ENCODE measurements around the gene S1PR2.
"Not testable (repeated sequence)": the region's sequence is repeated elsewhere in the genome, so short reads cannot be mapped to it uniquely, and the experiment has no call there.

The S1PR2 gene

DNA sequence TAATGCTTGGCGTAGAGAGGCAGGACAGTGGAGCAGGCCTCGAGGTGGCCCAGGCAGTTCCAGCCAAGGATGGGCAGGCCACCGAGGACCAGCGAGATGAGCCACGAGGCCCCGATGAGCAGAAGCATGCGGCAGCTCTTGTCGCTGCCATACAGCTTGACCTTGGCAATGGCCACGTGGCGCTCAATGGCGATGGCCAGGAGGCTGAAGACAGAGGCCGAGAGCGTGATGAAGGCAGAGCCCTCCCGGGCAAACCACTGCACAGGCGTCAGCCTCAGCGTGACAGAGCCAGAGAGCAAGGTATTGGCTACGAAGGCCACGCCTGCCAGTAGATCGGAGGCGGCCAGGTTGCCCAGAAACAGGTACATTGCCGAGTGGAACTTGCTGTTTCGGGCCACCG lies 6.8 kb downstream of the S1PR2 start:
- DNase-seq (ENCODE audit: low read depth in 2 of 2) = no peak

DNA sequence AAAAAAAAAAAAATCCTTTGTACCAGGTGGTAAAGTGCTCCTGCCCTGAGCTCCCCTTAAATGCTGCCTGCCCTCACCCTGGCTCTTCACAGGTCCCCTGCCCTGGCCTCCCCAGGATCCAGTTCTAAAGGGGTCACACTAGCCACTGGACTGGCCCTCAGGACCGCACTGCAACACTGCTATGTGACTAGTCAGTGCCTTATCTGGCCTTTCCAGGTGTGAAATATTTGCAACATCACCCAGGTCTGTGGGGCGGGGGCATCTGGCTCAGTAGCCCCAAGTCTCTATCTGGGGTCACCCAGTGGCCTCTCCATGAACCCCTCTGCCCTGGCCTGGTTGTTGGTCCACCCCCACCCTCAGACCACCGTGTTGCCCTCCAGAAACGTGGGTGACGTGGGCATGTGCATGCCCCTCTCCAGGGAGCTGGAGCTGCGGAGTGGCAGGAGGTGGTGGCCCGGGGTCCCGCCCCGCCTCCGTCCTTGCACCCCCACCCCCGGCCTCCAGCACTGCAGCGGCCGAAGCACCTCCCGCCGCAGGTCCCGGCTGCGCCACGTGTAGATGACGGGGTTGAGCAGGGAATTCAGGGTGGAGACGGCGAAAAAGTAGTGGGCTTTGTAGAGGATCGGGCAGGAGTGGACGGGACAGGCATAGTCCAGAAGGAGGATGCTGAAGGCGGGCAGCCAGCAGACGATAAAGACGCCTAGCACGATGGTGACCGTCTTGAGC lies 7.5 kb downstream of the S1PR2 start:
- no peak for DNase-seq (ENCODE audit: low read depth in 2 of 2)

DNA sequence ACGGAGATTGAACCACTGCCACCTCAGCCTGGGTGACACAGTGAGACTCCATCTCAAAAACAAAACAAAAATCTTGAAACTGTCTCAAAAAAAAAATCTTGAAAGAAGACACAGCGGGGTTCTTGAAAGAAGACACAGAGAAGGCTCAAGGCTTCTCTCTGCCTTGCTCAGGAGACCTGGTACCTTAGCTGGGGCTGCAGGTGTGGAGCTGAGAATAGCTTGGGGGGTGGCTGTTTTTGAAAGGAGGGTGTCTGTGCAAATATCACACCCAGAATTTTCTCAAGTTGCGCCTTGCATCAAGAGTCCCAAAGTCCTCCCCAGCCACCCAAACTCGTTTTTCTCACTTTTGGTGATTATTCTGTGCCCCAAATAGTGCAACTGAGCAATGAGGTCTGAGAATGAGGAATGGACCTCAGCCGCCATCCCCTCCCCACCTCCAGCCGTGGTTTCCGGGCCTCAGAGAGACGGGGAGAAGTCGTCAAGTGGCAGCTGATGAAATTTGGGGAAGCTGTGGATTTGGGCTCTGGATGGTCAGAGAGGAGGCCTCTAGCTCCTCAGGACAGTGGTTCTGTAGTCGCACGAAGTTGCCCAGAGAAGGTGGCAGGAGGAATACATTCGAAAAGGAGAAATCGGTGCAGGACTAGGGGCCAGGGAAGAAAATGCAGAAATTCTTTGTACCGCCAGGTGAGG lies 8.8 kb downstream of the S1PR2 start:
- DNase-seq (ENCODE audit: low read depth in 2 of 2) = no peak

DNA sequence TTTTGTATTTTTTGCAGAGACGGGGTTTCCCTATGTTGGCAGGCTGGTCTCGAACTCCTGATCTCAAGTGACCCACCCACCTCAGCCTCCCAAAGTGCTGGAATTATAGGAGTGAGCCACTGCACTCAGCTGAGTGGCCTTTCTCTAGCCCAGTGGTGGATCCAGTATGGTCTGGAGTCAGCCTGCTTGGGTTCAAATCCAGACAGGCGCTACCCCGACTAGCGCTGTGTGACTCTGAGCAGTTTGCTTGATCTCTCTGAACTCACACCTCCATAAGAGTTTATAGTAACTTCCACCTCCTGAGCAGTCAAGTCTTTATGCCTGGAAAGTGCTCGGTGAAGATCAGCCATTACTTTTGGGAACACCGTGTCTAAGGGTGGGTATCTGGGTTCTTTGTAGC lies 10.4 kb downstream of the S1PR2 start:
- DNase-seq (ENCODE audit: low read depth in 2 of 2) = no peak

GRCh38 chr19:10219678-10220077 lies 11.5 kb downstream of the S1PR2 start:
- DNase-seq (ENCODE audit: low read depth in 2 of 2) = peak in 1 of 2 donors; percentile 37

DNA sequence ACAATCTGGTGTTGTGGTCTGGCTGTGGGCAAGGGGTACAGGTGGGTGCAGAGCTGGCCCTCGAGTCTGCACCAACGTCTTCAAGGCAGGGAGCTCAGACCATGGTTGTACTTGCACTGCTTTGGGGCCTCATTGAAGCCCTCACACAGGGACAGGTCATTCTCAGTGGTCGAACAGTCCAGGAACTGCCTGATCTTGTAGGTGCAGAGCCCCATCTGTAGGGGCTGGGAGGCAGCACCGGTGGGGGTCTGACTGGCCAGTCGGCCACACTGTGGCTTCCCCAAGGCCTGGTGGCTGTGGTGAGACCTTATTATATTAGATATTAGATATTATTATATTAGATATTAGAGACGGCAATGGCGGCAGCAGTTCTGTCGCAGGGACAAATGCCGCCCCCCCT lies 14.0 kb downstream of the S1PR2 start:
- DNase-seq (ENCODE audit: low read depth in 2 of 2) = no peak

DNA sequence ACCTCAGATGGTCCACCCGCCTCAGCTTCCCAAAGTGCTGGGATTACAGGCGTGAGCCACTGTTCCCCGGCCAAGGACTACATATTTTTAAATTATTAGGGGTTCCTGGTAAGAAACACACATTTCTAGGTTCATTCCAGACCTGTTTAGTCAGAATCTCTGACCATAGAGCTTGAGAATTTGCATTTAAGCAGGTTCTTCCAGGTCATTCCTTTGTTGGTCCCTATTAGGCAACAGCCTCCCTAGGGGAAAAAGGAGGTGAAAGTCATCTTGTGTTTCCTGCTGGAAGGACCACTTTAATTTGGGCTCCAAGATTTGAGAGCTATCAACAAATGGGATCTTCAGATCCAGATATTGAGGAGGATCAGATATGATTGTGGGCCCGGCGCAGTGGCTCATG lies 16.3 kb downstream of the S1PR2 start:
- no peak for DNase-seq (ENCODE audit: low read depth in 2 of 2)

- DNase-seq (ENCODE audit: low read depth in 2 of 2) = no peak
These were observed 19.4 kb downstream of the S1PR2 start for GRCh38 chr19:10211691-10212090.

- no peak for DNase-seq (ENCODE audit: low read depth in 2 of 2)
These were observed 20.1 kb downstream of the S1PR2 start for GRCh38 chr19:10211061-10211460.

- DNase-seq (ENCODE audit: low read depth in 2 of 2) = no peak
These were observed 21.8 kb downstream of the S1PR2 start for GRCh38 chr19:10209315-10209714.

GRCh38 chr19:10207026-10207425 lies 24.1 kb downstream of the S1PR2 start:
- no peak for DNase-seq (ENCODE audit: low read depth in 2 of 2)

- DNase-seq (ENCODE audit: low read depth in 2 of 2) = no peak
These were observed 24.8 kb downstream of the S1PR2 start for GRCh38 chr19:10206226-10206885.

GRCh38 chr19:10205636-10206035 lies 25.5 kb downstream of the S1PR2 start:
- DNase-seq (ENCODE audit: low read depth in 2 of 2) = no peak

DNA sequence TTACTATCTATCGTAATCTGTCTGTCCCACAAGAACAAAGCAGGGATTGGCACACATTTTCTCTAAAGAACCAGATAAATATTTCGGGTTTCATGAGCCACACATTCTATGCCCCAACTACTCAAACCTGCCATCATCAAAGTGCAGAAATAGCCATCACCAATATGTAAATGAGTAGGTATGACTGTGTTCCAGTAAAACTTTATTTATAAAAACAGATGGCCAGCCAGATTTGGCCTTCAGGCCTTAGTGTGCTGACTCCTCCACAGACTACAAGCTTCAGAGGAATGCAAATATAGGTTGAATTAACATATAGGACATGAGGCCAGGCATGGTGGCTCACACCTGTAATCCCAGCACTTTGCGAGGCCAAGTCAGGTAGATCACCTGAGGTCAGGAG lies 27.4 kb downstream of the S1PR2 start:
- DNase-seq (ENCODE audit: low read depth in 2 of 2) = no peak

GRCh38 chr19:10201176-10201575 lies 30.0 kb downstream of the S1PR2 start:
- DNase-seq (ENCODE audit: low read depth in 2 of 2) = no peak

DNA sequence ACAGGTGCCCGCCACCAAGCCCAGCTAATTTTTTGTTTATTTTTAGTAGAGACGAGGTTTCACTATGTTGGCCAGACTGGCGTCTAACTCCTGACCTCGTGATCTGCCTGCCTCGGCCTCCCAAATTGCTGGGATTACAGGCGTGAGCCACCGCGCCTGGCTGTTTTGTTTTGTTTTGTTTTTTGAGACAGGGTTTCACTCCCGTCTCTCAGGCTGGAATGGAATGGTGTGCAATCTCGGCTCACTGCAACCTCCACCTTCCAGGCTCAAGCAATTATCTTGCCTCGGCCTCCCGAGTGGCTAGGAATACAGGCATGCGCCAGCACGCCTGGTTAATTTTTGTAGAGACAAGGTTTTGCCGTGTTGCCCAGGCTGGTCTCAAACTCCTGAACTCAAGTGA lies 31.0 kb downstream of the S1PR2 start:
- DNase-seq (ENCODE audit: low read depth in 2 of 2) = not testable (repeated sequence)

DNA sequence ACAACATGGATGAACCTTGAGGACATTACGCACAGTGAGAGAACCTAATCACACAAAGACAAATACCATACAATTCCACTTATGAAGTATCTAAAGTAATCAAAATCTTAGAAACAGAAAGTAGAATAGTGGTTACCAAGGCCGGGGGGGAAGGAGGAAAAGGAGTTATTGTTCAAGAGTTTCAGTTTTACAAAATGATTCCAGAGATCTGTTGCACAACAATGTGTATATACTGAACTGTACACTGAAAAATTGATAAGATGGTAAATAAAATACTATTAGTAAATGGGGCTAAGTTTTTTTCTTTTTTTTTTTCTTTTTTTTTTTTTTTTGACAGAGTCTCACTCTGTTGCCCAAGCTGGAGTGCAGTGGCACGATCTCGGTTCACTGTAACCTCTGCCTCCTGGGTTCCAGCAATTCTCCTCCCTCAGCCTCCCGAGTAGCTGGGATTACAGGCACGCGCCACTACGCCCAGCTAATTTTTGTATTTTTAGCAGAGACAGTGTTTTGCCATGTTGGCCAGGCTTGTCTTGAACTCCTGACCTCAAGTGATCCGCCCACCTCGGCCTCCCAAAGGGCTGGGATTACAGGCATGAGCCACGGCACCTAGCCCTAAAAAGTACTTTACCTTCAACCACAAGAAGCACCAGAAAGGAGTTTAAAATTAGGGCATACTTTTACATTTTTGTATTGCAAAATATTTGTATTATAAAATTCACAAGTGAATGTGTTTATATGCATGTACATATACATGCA lies 32.1 kb downstream of the S1PR2 start:
- DNase-seq (ENCODE audit: low read depth in 2 of 2) = not testable (repeated sequence)

GRCh38 chr19:10195199-10195519 lies 36.0 kb downstream of the S1PR2 start:
- DNase-seq (ENCODE audit: low read depth in 2 of 2) = no peak

DNA sequence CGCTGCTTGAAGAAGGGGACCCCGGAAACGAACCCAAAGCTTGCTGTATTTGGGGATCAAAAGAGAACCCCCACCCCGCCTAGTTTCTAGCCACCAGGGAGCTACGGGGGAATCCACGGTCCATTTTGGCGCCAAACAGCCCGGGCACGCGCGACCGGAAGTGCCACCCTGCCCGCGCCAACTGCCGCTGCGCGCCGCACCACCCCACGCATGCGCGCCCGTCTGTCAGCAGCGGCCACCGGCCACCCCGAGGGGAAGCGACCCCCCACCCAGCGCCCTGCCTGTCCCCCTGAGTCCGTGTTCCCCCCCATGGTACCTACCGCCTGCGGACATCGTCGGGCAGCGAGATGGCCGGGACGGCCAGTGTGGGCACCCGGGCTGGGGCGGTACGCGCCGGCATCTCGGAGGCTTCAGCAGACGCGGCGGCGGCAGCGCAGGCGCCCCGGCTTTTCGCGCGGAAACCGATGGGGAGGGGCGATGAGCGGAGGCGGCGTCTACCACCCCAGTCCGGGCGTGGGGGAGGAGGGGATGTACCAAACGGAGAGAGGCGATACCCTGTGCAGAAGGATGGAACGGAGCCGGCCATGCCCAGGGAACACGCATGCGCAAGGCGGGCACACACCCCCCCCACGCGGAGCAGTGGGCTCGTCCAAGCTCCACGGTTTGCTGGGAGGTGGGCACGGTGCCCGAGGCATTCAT lies 36.5 kb downstream of the S1PR2 start, which contains the start of gene DNMT1:
DNMT1 (minus strand) TSS at position 454 of the 699 bp plus-strand sequence; CDS start at position 400, 54 bp downstream.
- peak; percentile 96 to 97 for DNase-seq (ENCODE audit: low read depth in 2 of 2)

DNA sequence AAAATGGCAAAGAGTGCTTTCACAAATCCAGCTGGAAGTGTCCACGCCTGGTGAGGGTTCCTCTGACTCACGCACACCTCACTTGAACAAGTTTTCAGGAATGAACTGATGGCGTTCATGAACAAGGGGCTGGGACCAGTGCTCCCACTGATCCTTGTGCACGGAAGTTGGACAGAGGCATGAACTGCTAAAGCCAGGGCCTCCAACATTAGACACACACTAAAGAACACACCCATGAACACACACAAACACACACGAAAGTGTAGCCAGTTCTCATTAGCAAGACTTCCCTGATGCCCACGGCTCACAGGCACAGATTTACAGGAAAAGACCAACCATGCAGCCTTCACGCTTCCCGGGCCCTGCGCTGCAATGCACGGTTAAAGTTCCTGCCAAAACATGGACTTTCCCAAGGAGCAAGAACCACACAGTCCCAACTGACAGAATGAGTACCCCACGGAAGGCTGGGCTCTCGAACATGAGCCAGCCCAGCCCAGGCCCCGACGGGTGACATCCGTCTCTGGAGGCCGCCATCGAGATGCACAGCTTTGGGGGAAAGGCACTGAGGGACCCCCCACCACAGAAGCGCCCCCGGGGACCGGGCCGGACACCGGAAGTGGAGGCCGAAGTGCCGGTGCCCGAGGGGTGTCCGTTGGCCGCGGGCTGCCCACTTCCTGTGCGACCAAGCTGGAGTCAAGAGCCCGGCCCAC lies 37.2 kb downstream of the S1PR2 start:
- DNase-seq (ENCODE audit: low read depth in 2 of 2) = no peak

DNA sequence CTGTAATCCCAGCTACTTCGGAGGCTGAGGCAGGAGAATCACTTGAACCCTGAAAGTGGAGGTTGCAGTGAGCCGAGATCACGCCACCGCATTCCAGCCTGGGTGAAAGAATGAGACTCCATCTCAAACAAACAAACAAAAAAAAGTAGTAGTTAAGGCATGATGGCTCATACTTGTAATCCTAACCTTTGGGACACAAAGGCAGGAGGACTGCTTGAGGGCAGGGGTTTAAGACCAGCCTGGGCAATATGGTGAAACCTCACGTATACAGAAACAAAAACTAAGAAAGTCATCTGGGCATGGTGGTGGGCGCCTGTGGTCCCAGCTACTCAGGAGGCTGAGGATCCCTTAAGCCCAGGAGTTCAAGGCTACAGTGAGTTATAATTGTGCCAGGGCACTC lies 38.2 kb downstream of the S1PR2 start:
- DNase-seq (ENCODE audit: low read depth in 2 of 2) = no peak
